ENCODE data around the gene KIF1B. TPM values are rescaled to one million over a fixed set of nuclear protein-coding genes. Genes with fewer than 3 reads are reported as not detected.

KIF1B gene
- total RNA-seq, 1 experiment from 2014 or later, result 57.7 TPM

GRCh38 chr1:10253755-10254154, 43.4 kb downstream of the KIF1B start:
- no peak for DNase-seq
- no peaks in the 10 kb centered on the region for H3K27me3 ChIP-seq (ENCODE audit: insufficient read depth, low read length)
- H2BK12ac ChIP-seq (ENCODE audit: insufficient read length, low read depth, low read length), result no peak overlapping the region
- H2AK5ac ChIP-seq (ENCODE audit: insufficient read length, low read length), result no peak overlapping the region
- H3K14ac ChIP-seq (ENCODE audit: insufficient read depth, low read length), result no peak overlapping the region
- no peaks in the 10 kb centered on the region for H3K23me2 ChIP-seq (ENCODE audit: insufficient read length, low read depth, low read length, poor library complexity, severe bottlenecking)
- peaks cover 9% of the 10 kb centered on the region; the same call in 1 of the 2 replicates for H3K79me2 ChIP-seq (ENCODE audit: insufficient read depth, low read length)
- H2BK15ac ChIP-seq (ENCODE audit: low read depth, low read length), result no peak overlapping the region
- peaks cover 10 to 30% (median 22%) of the 10 kb centered on the region in 3 experiments; a peak in 6 of 7 replicates for H3K36me3 Mint-ChIP-seq (ENCODE audit: insufficient read depth in 1 of 3, low read depth in 3 of 3)
- H3K4ac ChIP-seq (ENCODE audit: low read depth, low read length), result no peak overlapping the region
- no peak overlapping the region for H3K56ac ChIP-seq (ENCODE audit: insufficient read length, low read depth, low read length)
- H3K27ac ChIP-seq (ENCODE audit: insufficient read length, low read depth, low read length), result no peak overlapping the region
- no peak for TF ChIP-seq CTCF (conservative IDR thresholded peaks at IDR 0.05)
- H3K18ac ChIP-seq (ENCODE audit: insufficient read length, low read depth, low read length), result no peak overlapping the region
- no peaks in the 10 kb centered on the region for H3K4me1 ChIP-seq (ENCODE audit: insufficient read depth, low read length)
- no peak overlapping the region for H2BK120ac ChIP-seq (ENCODE audit: low read depth, low read length, poor library complexity, severe bottlenecking)
- H4K91ac ChIP-seq (ENCODE audit: insufficient read length, low read depth, low read length), result no peak overlapping the region
- H2BK5ac ChIP-seq (ENCODE audit: insufficient read length, low read length), result no peak overlapping the region
- H3K9me3 ChIP-seq (ENCODE audit: control insufficient read depth, low read depth, low read length), result no peaks in the 10 kb centered on the region
- H3K23ac ChIP-seq (ENCODE audit: insufficient read length, low read depth, low read length), result no peak overlapping the region
- no peak overlapping the region for H2BK20ac ChIP-seq (ENCODE audit: low read depth, low read length, poor library complexity, severe bottlenecking)
- H3K4me3 Mint-ChIP-seq, result no peak overlapping the region
- H3K9me3 Mint-ChIP-seq, result no peaks in the 10 kb centered on the region
- no peaks in the 10 kb centered on the region for H4K20me1 ChIP-seq (ENCODE audit: control insufficient read depth, insufficient read depth, insufficient read length)
- WGBS (ENCODE audit: extremely low coverage, insufficient read length, low lambda C conversion rate), result no CpG with 5 or more reads among the region's 3 CpGs
- no peaks in the 10 kb centered on the region for H3K4me1 Mint-ChIP-seq
- no peak overlapping the region for H3K27ac Mint-ChIP-seq
- no peak overlapping the region for H3K4me2 ChIP-seq (ENCODE audit: insufficient read depth, insufficient read length, low read length)
- no peak overlapping the region for H3K9ac ChIP-seq (ENCODE audit: extremely low read depth, insufficient read length, low read length)
- peaks cover 12% of the 10 kb centered on the region for H3K79me1 ChIP-seq (ENCODE audit: insufficient read depth, low read depth, low read length, poor library complexity, severe bottlenecking)
- no peak overlapping the region for H3T11ph ChIP-seq (ENCODE audit: low read length)
- H4K8ac ChIP-seq (replicated peaks; ENCODE audit: insufficient read length, low read depth, low read length), result no peak overlapping the region
- no peaks in the 10 kb centered on the region for H3K27me3 Mint-ChIP-seq (ENCODE audit: low read depth)
- H4K5ac ChIP-seq (ENCODE audit: insufficient read length, low read depth, low read length), result no peak overlapping the region
- H2AFZ ChIP-seq (ENCODE audit: low read length), result no peak overlapping the region
